SK-N-MC (cell line): ENCODE data around the gene ELN.

Experiments used
- DNase-seq: peaks from one replicate; pipeline ENCODE4 v3.0.0-alpha.2; 2011; ENCODE audit warnings: low read depth, low spot score
- H3K27ac ChIP-seq: fragments of 200-600 bp; sonication (generic); 2 replicates; pipeline ENCODE4 v1.5.1; 2016; ENCODE audit warnings: mixed run types
- H3K36me3 ChIP-seq: fragments of 200-600 bp; sonication (generic); 2 replicates; pipeline ENCODE4 v1.6.1; 2017; ENCODE audit warnings: antibody characterized with exemption, low read length, mixed read lengths; ENCODE audit not compliant: insufficient read depth
- H3K4me3 ChIP-seq: fragments of 200-600 bp; sonication (generic); 2 replicates; pipeline ENCODE4 v1.5.1; 2016
- H3K9ac ChIP-seq: fragments of 200-600 bp; sonication (generic); 2 replicates; pipeline ENCODE4 v1.8.0; 2017; ENCODE audit warnings: mixed run types, mixed read lengths; ENCODE audit not compliant: insufficient read length
- H3K9me3 ChIP-seq: fragments of 200-600 bp; sonication (generic); 2 replicates; pipeline ENCODE4 v1.6.1; 2017; ENCODE audit warnings: low read depth, mild to moderate bottlenecking, antibody characterized with exemption, low read length, moderate library complexity, mixed read lengths
- EZH2 ChIP-seq: fragments of 200-600 bp; sonication (generic); IDR thresholded peaks from one replicate; pipeline ENCODE4 v1.6.1; 2017; ENCODE audit warnings: antibody characterized with exemption
- FOXP2 ChIP-seq: optimal IDR thresholded peaks from 2 replicates; pipeline ENCODE3; 2011; ENCODE audit warnings: mild to moderate bottlenecking, moderate library complexity; ENCODE audit not compliant: insufficient read depth; ENCODE audit errors: extremely low read length, control extremely low read depth
- POLR2AphosphoS5 ChIP-seq: IDR thresholded peaks from 2 replicates; pipeline ENCODE4 v1.6.1; 2012; ENCODE audit warnings: mild to moderate bottlenecking, low read depth, low read length, borderline replicate concordance

The ELN gene

GRCh38 chr7:74057987-74058386 is 30.0 kb downstream of the ELN start:
- Histone ChIP-seq H3K4me3 (no peak overlapping the region), H3K27ac (no peak overlapping the region), H3K9me3 (no peaks in the 10 kb centered on the region), H3K9ac (no peak overlapping the region), H3K36me3 (no peaks in the 10 kb centered on the region)
- DNase-seq: no peak
- TF ChIP-seq EZH2: no peak
- TF ChIP-seq FOXP2: no peak
- no peak for TF ChIP-seq POLR2AphosphoS5

GRCh38 chr7:74058486-74058885 is 30.5 kb downstream of the ELN start:
- Histone ChIP-seq H3K9ac (no peak overlapping the region), H3K4me3 (no peak overlapping the region), H3K9me3 (no peaks in the 10 kb centered on the region), H3K27ac (no peak overlapping the region), H3K36me3 (no peaks in the 10 kb centered on the region)
- no peak for TF ChIP-seq EZH2
- TF ChIP-seq FOXP2: no peak
- no peak for TF ChIP-seq POLR2AphosphoS5
- DNase-seq: no peak

- TF ChIP-seq POLR2AphosphoS5: no peak
- no peak for TF ChIP-seq EZH2
- no peak for TF ChIP-seq FOXP2
- Histone ChIP-seq H3K9me3 (no peaks in the 10 kb centered on the region), H3K9ac (no peak overlapping the region), H3K4me3 (no peak overlapping the region), H3K36me3 (no peaks in the 10 kb centered on the region), H3K27ac (no peak overlapping the region)
- no peak for DNase-seq
Observed at GRCh38 chr7:74059037-74059436, 31.1 kb downstream of the ELN start.

GRCh38 chr7:74059681-74060588 is 32.0 kb downstream of the ELN start:
- Histone ChIP-seq H3K27ac (no peak overlapping the region), H3K9ac (no peak overlapping the region)
- DNase-seq: no peak

DNA sequence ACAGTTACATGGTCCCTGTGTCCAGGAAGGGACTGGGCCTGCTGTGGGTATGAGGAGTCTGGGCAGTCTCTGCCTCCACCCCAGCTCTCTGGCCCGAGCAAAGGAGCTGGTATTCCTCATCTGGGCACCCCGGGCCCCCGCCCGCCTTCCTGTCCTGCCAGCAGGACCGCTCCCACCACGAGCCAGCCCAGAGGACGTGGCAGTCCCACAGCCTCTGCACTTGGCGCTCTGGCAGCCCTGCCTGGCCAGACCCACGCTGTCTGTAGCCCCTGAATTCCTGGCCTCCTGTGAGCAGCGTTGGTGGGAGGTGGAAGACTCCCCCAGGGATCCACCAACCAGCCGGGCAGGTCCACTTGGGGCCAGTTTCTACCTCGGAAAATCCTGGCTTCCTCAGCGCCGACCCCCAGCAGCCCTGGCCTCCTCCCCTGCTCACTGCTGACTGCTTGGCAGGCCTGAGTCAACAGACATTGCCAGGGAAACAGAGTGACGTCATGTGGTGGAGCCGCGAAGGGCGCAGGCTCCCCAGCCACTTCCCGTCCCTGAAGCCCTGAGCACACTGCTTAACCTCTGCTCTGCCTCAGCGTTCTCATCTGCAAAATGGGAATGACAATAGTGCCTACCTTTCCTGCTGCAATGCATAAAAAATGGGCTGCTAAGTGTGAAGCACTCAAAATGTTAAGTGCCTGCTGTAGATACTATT is 34.0 kb downstream of the ELN start:
- DNase-seq: no peak
- Histone ChIP-seq H3K4me3 (no peak overlapping the region), H3K36me3 (no peaks in the 10 kb centered on the region), H3K27ac (no peak overlapping the region), H3K9me3 (no peaks in the 10 kb centered on the region), H3K9ac (no peak overlapping the region)
- TF ChIP-seq EZH2 (no peak), POLR2AphosphoS5 (no peak), FOXP2 (no peak)

More at GRCh38 chr7:74059681-74060588, 32.0 kb downstream of the ELN start:
- Histone ChIP-seq H3K36me3 (no peaks in the 10 kb centered on the region), H3K4me3 (no peak overlapping the region), H3K9me3 (no peaks in the 10 kb centered on the region)
- TF ChIP-seq POLR2AphosphoS5: no peak
- TF ChIP-seq EZH2: no peak
- no peak for TF ChIP-seq FOXP2

- TF ChIP-seq EZH2 (no peak), FOXP2 (no peak), POLR2AphosphoS5 (no peak)
- no peaks in the 10 kb centered on the region for H3K9me3 ChIP-seq
- H3K9ac ChIP-seq: no peak overlapping the region
- DNase-seq: no peak
- no peak overlapping the region for H3K4me3 ChIP-seq
- H3K27ac ChIP-seq: no peak overlapping the region
- no peaks in the 10 kb centered on the region for H3K36me3 ChIP-seq
Observed at GRCh38 chr7:74063223-74063641, 35.3 kb downstream of the ELN start.

DNA sequence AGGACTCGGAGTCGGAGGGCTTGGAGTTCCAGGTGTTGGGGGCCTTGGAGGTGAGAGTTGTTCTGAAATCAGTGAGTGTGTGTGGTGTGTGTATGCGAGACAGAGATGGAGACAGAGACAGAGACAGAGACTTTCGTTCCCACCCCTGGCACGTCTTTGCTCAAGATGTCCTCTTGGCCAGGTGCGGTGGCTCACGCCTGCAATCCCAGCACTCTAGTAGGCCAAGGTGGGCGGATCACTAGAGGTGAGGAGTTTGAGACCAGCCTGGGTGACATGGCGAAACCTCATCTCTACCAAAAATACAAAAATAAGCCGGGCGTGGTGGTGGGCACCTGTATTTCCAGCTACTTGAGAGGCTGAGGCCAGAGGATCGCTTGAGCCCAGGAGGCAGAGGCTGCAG is 35.7 kb downstream of the ELN start:
- TF ChIP-seq FOXP2 (no peak), POLR2AphosphoS5 (no peak), EZH2 (no peak)
- H3K4me3 ChIP-seq: no peak overlapping the region
- no peaks in the 10 kb centered on the region for H3K9me3 ChIP-seq
- H3K9ac ChIP-seq: no peak overlapping the region
- no peaks in the 10 kb centered on the region for H3K36me3 ChIP-seq
- no peak for DNase-seq
- no peak overlapping the region for H3K27ac ChIP-seq

DNA sequence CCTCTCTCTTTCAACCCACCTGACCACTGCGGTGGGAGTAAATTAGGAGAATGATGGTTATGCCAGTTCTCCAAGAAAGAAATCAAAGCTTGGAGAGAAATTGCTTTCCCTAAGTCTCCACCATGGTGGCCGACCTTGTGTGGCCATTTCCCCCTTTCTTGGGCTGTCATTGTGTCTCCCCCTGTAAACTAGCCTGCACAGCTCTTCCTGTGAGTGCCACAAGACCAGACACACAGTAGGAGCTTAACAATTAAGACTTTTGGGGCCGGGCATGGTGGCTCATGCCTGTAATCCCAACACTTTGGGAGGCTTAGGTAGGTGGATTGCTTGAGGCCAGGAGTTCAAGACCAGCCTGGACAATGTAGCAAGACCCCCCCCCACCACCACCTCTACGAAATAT is 36.7 kb downstream of the ELN start:
- H3K9me3 ChIP-seq: no peaks in the 10 kb centered on the region
- no peak overlapping the region for H3K9ac ChIP-seq
- no peak for DNase-seq
- H3K4me3 ChIP-seq: no peak overlapping the region
- H3K27ac ChIP-seq: no peak overlapping the region
- no peaks in the 10 kb centered on the region for H3K36me3 ChIP-seq
- no peak for TF ChIP-seq FOXP2
- TF ChIP-seq EZH2: no peak
- TF ChIP-seq POLR2AphosphoS5: no peak

DNA sequence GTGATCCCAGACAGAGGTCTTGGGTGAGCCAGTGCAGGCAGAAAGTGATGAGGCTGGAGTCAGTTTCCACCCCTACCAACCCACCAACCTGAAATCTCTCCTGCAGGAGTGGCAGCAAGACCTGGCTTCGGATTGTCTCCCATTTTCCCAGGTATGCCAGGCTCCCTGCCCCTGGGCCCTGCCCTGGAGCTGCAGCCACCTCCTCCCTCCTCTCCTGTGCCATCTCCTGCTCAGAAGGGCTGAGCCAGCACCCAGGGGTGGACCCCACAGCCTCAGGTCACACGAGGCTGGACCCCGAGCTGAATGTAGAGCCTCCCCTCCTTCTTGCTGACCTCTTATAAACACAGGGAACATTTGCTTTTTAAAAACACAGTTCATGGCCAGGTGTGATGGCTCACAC is 38.7 kb downstream of the ELN start:
- H3K27ac ChIP-seq: no peak overlapping the region
- no peaks in the 10 kb centered on the region for H3K9me3 ChIP-seq
- H3K36me3 ChIP-seq: no peaks in the 10 kb centered on the region
- DNase-seq: no peak
- H3K4me3 ChIP-seq: no peak overlapping the region
- H3K9ac ChIP-seq: no peak overlapping the region
- TF ChIP-seq FOXP2 (no peak), EZH2 (no peak), POLR2AphosphoS5 (no peak)
